Stomach smooth muscle (tissue), 2 donors: ENCODE results near the gene PDE11A.

Source experiments
- H3K27ac ChIP-seq: one replicate; pipeline ENCODE4 v1.7.0; 2013; ENCODE audit warnings: mild to moderate bottlenecking, low read length, inconsistent platforms
- H3K27me3 ChIP-seq, 2 donors: one replicate each; pipeline ENCODE4 v1.7.0; 2013; ENCODE audit warnings: low read length in 2 of 2; ENCODE audit not compliant: insufficient read depth in 2 of 2, control insufficient read depth in 1 of 2
- H3K36me3 ChIP-seq, 2 donors: one replicate each; pipeline ENCODE4 v1.7.0; 2013; ENCODE audit warnings: low read length in 2 of 2; ENCODE audit not compliant: control insufficient read depth in 2 of 2, insufficient read depth in 2 of 2
- H3K4me1 ChIP-seq: one replicate; pipeline ENCODE4 v1.7.0; 2013; ENCODE audit warnings: low read length; ENCODE audit not compliant: control insufficient read depth, insufficient read depth
- H3K4me3 ChIP-seq, 2 donors: one replicate each; pipeline ENCODE4 v1.7.0; 2013; ENCODE audit warnings: low read length in 2 of 2
- H3K9ac ChIP-seq, 2 donors: one replicate each; pipeline ENCODE4 v1.7.0; 2013; ENCODE audit warnings: low read length in 2 of 2, mild to moderate bottlenecking in 1 of 2
- H3K9me3 ChIP-seq, 2 donors: one replicate each; pipeline ENCODE4 v1.7.0; 2013; ENCODE audit warnings: low read length in 2 of 2; ENCODE audit not compliant: control insufficient read depth in 2 of 2
- donor health status: healthy.
- donor health status: Pancreatic carcinoma.

PDE11A gene

GRCh38 chr2:177631680-177632079 is 440.9 kb downstream of the PDE11A start:
- H3K4me1 ChIP-seq, result no peaks in the 10 kb centered on the region
- H3K4me3 ChIP-seq, result no peak overlapping the region
- H3K36me3 ChIP-seq, result no peaks in the 10 kb centered on the region
- no peak overlapping the region for H3K27ac ChIP-seq
- no peaks in the 10 kb centered on the region for H3K9me3 ChIP-seq
- no peak overlapping the region for H3K9ac ChIP-seq
- peaks cover 0 to 2% of the 10 kb centered on the region in 2 donors for H3K27me3 ChIP-seq

DNA sequence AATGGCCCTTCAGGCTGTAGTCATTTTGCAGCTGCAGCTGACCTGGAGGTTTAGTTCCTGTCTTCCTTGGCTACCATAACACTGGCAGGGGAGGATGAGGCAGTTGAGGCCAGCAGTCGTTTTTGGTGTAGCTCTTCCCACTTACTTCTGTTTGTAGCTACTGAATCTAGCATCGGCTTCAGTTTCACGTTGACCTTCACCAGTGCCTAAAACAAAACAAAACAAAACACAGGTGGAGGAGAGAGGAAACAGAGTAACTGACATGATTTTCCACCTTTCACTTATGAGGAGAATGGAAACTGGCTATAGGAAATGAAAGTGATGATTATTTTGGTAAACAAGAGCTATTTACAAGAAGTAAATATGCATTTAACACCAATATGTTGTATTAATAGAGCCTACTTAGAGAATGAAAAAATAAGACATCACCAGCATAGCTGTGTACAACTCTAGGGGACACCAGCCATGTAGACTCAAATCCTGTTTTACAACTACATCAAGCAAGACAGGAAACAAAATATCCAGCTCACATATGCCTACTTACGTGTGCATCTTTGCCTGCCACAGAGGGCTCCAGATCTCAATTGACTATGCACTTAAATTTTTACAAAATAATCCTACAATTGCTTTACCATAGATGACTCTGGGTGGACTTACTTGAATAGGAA is 443.1 kb downstream of the PDE11A start:
- H3K36me3 ChIP-seq, result no peaks in the 10 kb centered on the region
- no peak overlapping the region for H3K9ac ChIP-seq
- H3K4me3 ChIP-seq, result no peak overlapping the region
- H3K4me1 ChIP-seq, result no peaks in the 10 kb centered on the region
- no peaks in the 10 kb centered on the region for H3K9me3 ChIP-seq
- no peak overlapping the region for H3K27ac ChIP-seq
- peaks cover 0 to 2% of the 10 kb centered on the region in 2 donors for H3K27me3 ChIP-seq

DNA sequence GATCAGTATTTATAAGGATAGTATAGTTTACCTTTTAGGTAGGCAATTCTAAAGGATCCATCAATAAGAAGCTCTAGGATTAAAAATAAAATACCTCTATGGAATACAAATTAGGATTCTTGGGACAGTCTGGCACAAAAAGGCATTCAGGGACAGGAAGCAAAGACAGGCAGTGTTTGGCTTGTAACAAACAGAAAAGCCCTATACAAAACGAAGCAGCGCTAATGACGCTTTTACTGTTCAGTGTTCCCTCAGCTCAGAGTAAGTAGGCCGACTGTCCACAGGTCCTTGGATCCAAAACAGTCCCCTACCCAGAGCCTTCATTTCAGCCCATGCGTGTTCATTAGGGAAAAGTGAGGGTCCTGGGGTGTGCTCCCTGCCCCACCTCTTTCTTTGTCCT is 443.7 kb downstream of the PDE11A start:
- no peak overlapping the region for H3K9ac ChIP-seq
- no peak overlapping the region for H3K4me3 ChIP-seq
- no peaks in the 10 kb centered on the region for H3K4me1 ChIP-seq
- H3K27me3 ChIP-seq, result peaks cover 0 to 2% of the 10 kb centered on the region in 2 donors
- H3K9me3 ChIP-seq, result no peaks in the 10 kb centered on the region
- H3K36me3 ChIP-seq, result no peaks in the 10 kb centered on the region
- no peak overlapping the region for H3K27ac ChIP-seq

- peaks cover 0 to 2% of the 10 kb centered on the region in 2 donors for H3K27me3 ChIP-seq
- no peak overlapping the region for H3K4me3 ChIP-seq
- no peak overlapping the region for H3K27ac ChIP-seq
- no peaks in the 10 kb centered on the region for H3K4me1 ChIP-seq
- H3K9ac ChIP-seq, result no peak overlapping the region
- H3K36me3 ChIP-seq, result no peaks in the 10 kb centered on the region
- no peaks in the 10 kb centered on the region for H3K9me3 ChIP-seq
Measured at GRCh38 chr2:177625744-177626650, 446.6 kb downstream of the PDE11A start.

DNA sequence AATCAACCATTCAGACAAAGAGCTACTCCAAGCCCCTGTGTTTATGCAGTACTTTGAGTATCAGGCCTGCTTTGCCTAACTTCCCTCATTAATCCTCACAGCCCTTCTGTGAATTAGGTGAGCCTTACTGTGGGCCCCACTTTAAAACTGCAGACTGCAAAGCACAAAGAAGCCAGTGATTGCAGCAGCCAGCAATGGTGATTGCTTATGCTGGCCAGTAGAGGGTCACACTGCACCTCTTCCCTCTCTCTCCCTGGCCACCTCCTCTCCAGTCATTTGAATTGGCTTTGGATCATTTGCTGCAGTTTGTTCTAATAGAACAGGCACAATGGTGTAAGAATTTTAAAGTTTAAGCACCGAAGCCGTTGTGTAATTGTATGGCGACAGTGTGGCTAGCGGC is 450.1 kb downstream of the PDE11A start:
- Histone ChIP-seq H3K9ac (no peak overlapping the region), H3K4me3 (no peak overlapping the region), H3K27ac (no peak overlapping the region)

GRCh38 chr2:177619986-177620385 is 452.6 kb downstream of the PDE11A start:
- no peak overlapping the region for H3K4me3 ChIP-seq
- H3K9ac ChIP-seq, result no peak overlapping the region
- no peaks in the 10 kb centered on the region for H3K9me3 ChIP-seq
- no peak overlapping the region for H3K27ac ChIP-seq
- no peaks in the 10 kb centered on the region for H3K36me3 ChIP-seq
- H3K4me1 ChIP-seq, result peaks cover 5% of the 10 kb centered on the region
- no peaks in the 10 kb centered on the region for H3K27me3 ChIP-seq

More for the DNA sequence above, 450.1 kb downstream of the PDE11A start:
- no peaks in the 10 kb centered on the region for H3K36me3 ChIP-seq
- H3K27me3 ChIP-seq, result no peaks in the 10 kb centered on the region
- H3K4me1 ChIP-seq, result peaks cover 5% of the 10 kb centered on the region
- no peaks in the 10 kb centered on the region for H3K9me3 ChIP-seq

DNA sequence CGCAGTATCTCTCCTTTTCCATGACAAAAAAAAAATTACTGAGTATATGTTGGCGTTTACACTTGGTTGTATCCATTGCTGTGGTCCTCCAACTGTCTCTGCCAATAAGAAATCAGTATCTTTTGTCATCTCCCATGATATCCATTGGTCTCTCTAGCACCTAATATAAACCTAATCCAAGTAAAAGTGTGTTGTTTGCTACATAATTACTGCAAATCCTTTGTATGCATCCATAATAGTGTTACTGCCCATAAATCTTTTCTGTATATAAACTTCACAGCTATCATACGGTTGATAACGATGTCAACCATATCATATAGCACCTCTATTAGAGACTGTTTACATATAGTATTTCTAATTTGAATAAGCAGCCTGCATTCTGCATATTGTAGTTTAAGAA is 453.1 kb downstream of the PDE11A start:
- no peaks in the 10 kb centered on the region for H3K9me3 ChIP-seq
- H3K4me3 ChIP-seq, result peak overlapping the region; percentile 94 to 99
- peak overlapping the region; percentile 91 to 95 for H3K9ac ChIP-seq

GRCh38 chr2:177618255-177619253 is 454.0 kb downstream of the PDE11A start:
- no peaks in the 10 kb centered on the region for H3K9me3 ChIP-seq
- H3K9ac ChIP-seq, result peak overlapping the region; percentile 91 to 95
- H3K27me3 ChIP-seq, result no peaks in the 10 kb centered on the region
- H3K36me3 ChIP-seq, result no peaks in the 10 kb centered on the region
- H3K4me1 ChIP-seq, result peaks cover 5% of the 10 kb centered on the region
- peak overlapping the region; percentile 94 to 99 for H3K4me3 ChIP-seq
- H3K27ac ChIP-seq, result peak overlapping the region; percentile 96

More for the DNA sequence above, 453.1 kb downstream of the PDE11A start:
- no peaks in the 10 kb centered on the region for H3K36me3 ChIP-seq
- H3K4me1 ChIP-seq, result peaks cover 5% of the 10 kb centered on the region
- H3K27me3 ChIP-seq, result no peaks in the 10 kb centered on the region
- no peak overlapping the region for H3K27ac ChIP-seq

DNA sequence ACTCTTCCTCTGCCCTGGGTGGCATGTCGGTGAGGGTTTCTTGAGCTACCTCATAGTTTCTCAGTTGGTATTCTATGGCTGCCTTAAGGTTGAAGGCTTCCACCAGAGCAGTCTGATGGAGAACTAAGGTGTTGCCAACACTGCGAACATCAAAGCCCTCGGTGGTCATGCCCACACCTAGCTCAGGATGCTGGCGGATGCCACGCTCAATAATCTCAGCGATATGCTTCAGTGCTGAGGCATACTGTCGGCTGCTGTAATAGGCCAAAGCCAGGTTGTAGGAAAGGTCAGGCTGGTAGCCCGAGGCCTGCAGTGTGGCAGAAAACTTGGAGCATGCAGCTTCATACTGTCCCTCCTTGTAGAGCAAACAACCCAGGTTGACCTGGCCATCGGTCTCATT is 454.7 kb downstream of the PDE11A start:
- Histone ChIP-seq H3K4me3 (peak overlapping the region; percentile 94 to 99), H3K27ac (no peak overlapping the region), H3K4me1 (peaks cover 5% of the 10 kb centered on the region), H3K27me3 (no peaks in the 10 kb centered on the region), H3K36me3 (no peaks in the 10 kb centered on the region), H3K9me3 (no peaks in the 10 kb centered on the region), H3K9ac (peak overlapping the region in 1 of 2 donors; percentile 95)

GRCh38 chr2:177616731-177617130 is 455.8 kb downstream of the PDE11A start:
- Histone ChIP-seq H3K9ac (no peak overlapping the region), H3K9me3 (no peaks in the 10 kb centered on the region), H3K4me1 (peaks cover 5% of the 10 kb centered on the region), H3K36me3 (no peaks in the 10 kb centered on the region), H3K4me3 (no peak overlapping the region), H3K27me3 (no peaks in the 10 kb centered on the region), H3K27ac (no peak overlapping the region)
